Measurements from ENCODE around the gene CCDC85A.

GRCh38 chr2:56182420-56182819 is 1.4 kb upstream of the CCDC85A start:
- TF ChIP-seq CTCF (conservative IDR thresholded peaks at IDR 0.05; ENCODE audit: low read depth, low read length) (no peak), RFX5 (IDR thresholded peaks at IDR 0.05; ENCODE audit: low read depth, low read length) (no peak), RCOR1 (IDR thresholded peaks at IDR 0.05; ENCODE audit: insufficient replicate concordance, low read length) (no peak), SMC3 (IDR thresholded peaks at IDR 0.05; ENCODE audit: low read depth, low read length) (no peak), POLR2A (IDR thresholded peaks at IDR 0.05; ENCODE audit: low read depth, low read length) (no peak), FOS (IDR thresholded peaks at IDR 0.05; ENCODE audit: low read depth, low read length) (no peak)

Measured in IMR-90 (cell line).